Vagina (tissue), 2 donors: ENCODE results near the gene TNFRSF18. TPM values are rescaled to one million over a fixed set of nuclear protein-coding genes. Genes with fewer than 3 reads are reported as not detected.

Experiments used
- microRNA counts, 2 donors: library from miRNA; unstranded; fragments of <30 nt; microRNA quantifications; one replicate each; lab custom pipeline; 2016 to 2017
- microRNA-seq: library from miRNA; unstranded; fragments of <30 nt; microRNA quantifications from one replicate; pipeline ENCODE4, GENCODE V29; 2017; ENCODE audit warnings: borderline number of aligned reads, borderline replicate concordance
- small RNA-seq: library from RNA; depleted of rRNA; stranded (forward); fragments of <200 nt; gene quantifications from one replicate; pipeline ENCODE3, GENCODE V24; 2016
- total RNA-seq: library from RNA; depleted of rRNA; stranded (reverse); fragments of >200 nt; gene quantifications from one replicate; pipeline ENCODE4 v1.2.3, GENCODE V29; 2016

Gene TNFRSF18
- total RNA-seq, 1 donor from 2014 or later = 4.4 TPM

MicroRNAs within 50 kb of the gene (microRNA counts, 767-probe panel; counts per million panel counts)
- 3,684 to 5,397 counts per million in 2 donors for microRNA hsa-miR-200a-3p (lab: Ali Mortazavi, UCI)
- microRNA hsa-miR-200b-3p (lab: Ali Mortazavi, UCI) = 6,286 to 7,923 counts per million in 2 donors
- microRNA hsa-miR-429 (lab: Ali Mortazavi, UCI) = 238 to 261 counts per million in 2 donors

Small RNA genes within 50 kb of the gene (microRNA-seq; reads per million reads assigned to microRNA genes)
- gene MIR200A = 629 reads per million, percentile 72 among the genes with 10 or more reads in this experiment
- 8,653 reads per million, percentile 92 among the genes with 10 or more reads in this experiment for gene MIR200B
- 557 reads per million, percentile 71 among the genes with 10 or more reads in this experiment for gene MIR429

Small RNA genes within 50 kb of the gene (small RNA-seq; reads per million reads assigned to genes)
- gene MIR200A (1.9 reads per million, percentile 56 among the genes with 10 or more reads in this experiment), gene MIR200B (25.1 reads per million, percentile 95 among the genes with 10 or more reads in this experiment), gene MIR429 (1.2 reads per million, percentile 31 among the genes with 10 or more reads in this experiment)

Other genes starting within 250 kb of the TNFRSF18 start
- 42.5 TPM for gene NOC2L, start 247.3 kb downstream of the TNFRSF18 start, total RNA-seq
- 19.6 TPM for gene KLHL17, start 246.0 kb downstream of the TNFRSF18 start, total RNA-seq
- gene PLEKHN1, start 240.1 kb downstream of the TNFRSF18 start, total RNA-seq = 15.2 TPM
- gene PERM1, start 224.5 kb downstream of the TNFRSF18 start, total RNA-seq = not detected
- 34.6 TPM for gene HES4, start 206.5 kb downstream of the TNFRSF18 start, total RNA-seq
- 29.0 TPM for gene ISG15, start 193.1 kb downstream of the TNFRSF18 start, total RNA-seq
- gene AGRN, start 186.5 kb downstream of the TNFRSF18 start, total RNA-seq = 25.5 TPM
- 4.9 TPM for gene RNF223, start 132.3 kb downstream of the TNFRSF18 start, total RNA-seq
- gene C1orf159, start 90.5 kb downstream of the TNFRSF18 start, total RNA-seq = 11.8 TPM
- not detected for gene TTLL10, start 32.7 kb downstream of the TNFRSF18 start, total RNA-seq
- gene TNFRSF4, start 7.6 kb upstream of the TNFRSF18 start, total RNA-seq = not detected
- gene SDF4, start 25.4 kb upstream of the TNFRSF18 start, total RNA-seq = 74.2 TPM
- gene B3GALT6, start 25.6 kb upstream of the TNFRSF18 start, total RNA-seq = 11.0 TPM
- gene C1QTNF12, start 40.1 kb upstream of the TNFRSF18 start, total RNA-seq = not detected
- 56.7 TPM for gene UBE2J2, start 67.3 kb upstream of the TNFRSF18 start, total RNA-seq
- gene SCNN1D, start 73.8 kb upstream of the TNFRSF18 start, total RNA-seq = 8.6 TPM
- gene ACAP3, start 101.3 kb upstream of the TNFRSF18 start, total RNA-seq = 68.5 TPM
- 31.2 TPM for gene PUSL1, start 102.0 kb upstream of the TNFRSF18 start, total RNA-seq
- 142 TPM for gene INTS11, start 118.1 kb upstream of the TNFRSF18 start, total RNA-seq
- 20.9 TPM for gene CPTP, start 118.2 kb upstream of the TNFRSF18 start, total RNA-seq
- 0.74 TPM for gene TAS1R3, start 124.7 kb upstream of the TNFRSF18 start, total RNA-seq
- 72.4 TPM for gene DVL1, start 142.8 kb upstream of the TNFRSF18 start, total RNA-seq
- 136 TPM for gene MXRA8, start 152.0 kb upstream of the TNFRSF18 start, total RNA-seq
- 94.5 TPM for gene AURKAIP1, start 168.6 kb upstream of the TNFRSF18 start, total RNA-seq
- 319 TPM for gene CCNL2, start 192.7 kb upstream of the TNFRSF18 start, total RNA-seq
- gene MRPL20, start 200.7 kb upstream of the TNFRSF18 start, total RNA-seq = 84.2 TPM
- 3.2 TPM for gene ANKRD65, start 214.7 kb upstream of the TNFRSF18 start, total RNA-seq
- 35.8 TPM for gene VWA1, start 229.1 kb upstream of the TNFRSF18 start, total RNA-seq
- gene ATAD3C, start 243.1 kb upstream of the TNFRSF18 start, total RNA-seq = not detected